Activated T-helper 17 cell treated with anti-CD3 and anti-CD28 coated beads, Interleukin-2, amount 50 U/mL, for 72 hours (primary cell): Measurements from ENCODE around the gene C11orf24. TPM values are rescaled to one million over a fixed set of nuclear protein-coding genes. Genes with fewer than 3 reads are reported as not detected.
"Not testable (repeated sequence)": the region's sequence is repeated elsewhere in the genome, so short reads cannot be mapped to it uniquely, and the experiment has no call there.

Experiments used
- ATAC-seq: fragments of 150-1000 bp; cut with Tn5 transposase; replicated peaks from 2 replicates; pipeline ENCODE4 v1.10.0; 2021; ENCODE audit warnings: mild to moderate bottlenecking, moderate library complexity
- H3K27ac Mint-ChIP-seq: one replicate; pipeline ENCODE4 v1.8.0; 2022; ENCODE audit warnings: mixed read lengths
- H3K27me3 Mint-ChIP-seq: one replicate; pipeline ENCODE4 v1.8.0; 2022; ENCODE audit warnings: mixed read lengths
- H3K36me3 Mint-ChIP-seq: one replicate; pipeline ENCODE4 v1.8.0; 2022; ENCODE audit warnings: low read depth, mild to moderate bottlenecking, mixed read lengths
- H3K4me1 Mint-ChIP-seq: one replicate; pipeline ENCODE4 v1.8.0; 2022; ENCODE audit warnings: mixed read lengths
- H3K4me3 Mint-ChIP-seq: one replicate; pipeline ENCODE4 v1.8.0; 2022; ENCODE audit warnings: mild to moderate bottlenecking, mixed read lengths
- H3K9me3 Mint-ChIP-seq: one replicate; pipeline ENCODE4 v1.8.0; 2022; ENCODE audit warnings: mixed read lengths
- total RNA-seq, 2 donors: library from RNA; stranded (reverse); gene quantifications; one replicate each; pipeline ENCODE4 v1.2.3, GENCODE V29; 2022

The C11orf24 gene
- total RNA-seq, 2 donors from 2014 or later: 26.6 to 38.7 TPM

DNA sequence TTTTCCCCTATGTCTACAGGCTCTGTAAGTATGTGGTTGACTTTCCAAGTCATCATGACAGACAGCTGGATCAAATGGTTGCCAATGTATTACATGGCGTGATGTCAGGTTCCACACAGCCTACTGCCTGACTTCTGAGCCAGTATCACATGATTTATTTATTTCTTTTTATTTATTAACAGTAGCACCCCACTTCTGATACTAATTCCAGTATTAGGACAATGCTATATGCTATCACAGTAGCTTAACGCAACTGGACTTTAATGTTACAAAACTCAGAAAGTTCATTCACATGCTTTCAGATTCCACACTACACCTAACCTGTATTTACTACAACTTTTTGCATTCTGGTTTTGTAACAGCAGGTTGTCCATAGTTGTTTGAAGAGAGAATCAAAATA, 17.7 kb upstream of the C11orf24 start:
- no peak for ATAC-seq
- Mint-ChIP-seq H3K4me3 (no peak overlapping the region), H3K27me3 (peaks cover 9% of the 10 kb centered on the region), H3K36me3 (no peaks in the 10 kb centered on the region), H3K4me1 (peaks cover 2% of the 10 kb centered on the region), H3K27ac (no peak overlapping the region), H3K9me3 (peaks cover 4% of the 10 kb centered on the region)

DNA sequence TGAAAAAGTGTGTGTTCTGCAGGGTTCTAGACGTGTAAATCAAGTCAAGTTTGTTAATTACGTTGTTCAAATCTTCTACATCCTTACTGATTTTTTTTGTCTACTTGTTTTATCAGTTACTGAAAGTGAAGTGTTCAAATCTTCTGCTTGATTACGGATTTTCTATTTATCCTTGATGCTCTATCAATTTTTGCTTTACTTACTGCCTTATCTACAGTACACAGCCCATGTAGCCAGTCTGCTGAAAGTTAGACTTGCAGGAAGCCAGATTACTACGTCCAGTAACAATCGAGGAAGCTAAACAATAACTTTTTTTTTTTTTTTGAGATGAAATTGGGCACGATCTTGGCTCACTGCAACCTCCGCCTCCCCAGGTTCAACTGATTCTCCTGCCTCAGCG, 15.6 kb upstream of the C11orf24 start:
- Mint-ChIP-seq H3K9me3 (peaks cover 8% of the 10 kb centered on the region), H3K4me1 (peaks cover 15% of the 10 kb centered on the region), H3K27ac (no peak overlapping the region), H3K4me3 (no peak overlapping the region), H3K27me3 (peaks cover 17% of the 10 kb centered on the region), H3K36me3 (no peaks in the 10 kb centered on the region)
- no peak for ATAC-seq

DNA sequence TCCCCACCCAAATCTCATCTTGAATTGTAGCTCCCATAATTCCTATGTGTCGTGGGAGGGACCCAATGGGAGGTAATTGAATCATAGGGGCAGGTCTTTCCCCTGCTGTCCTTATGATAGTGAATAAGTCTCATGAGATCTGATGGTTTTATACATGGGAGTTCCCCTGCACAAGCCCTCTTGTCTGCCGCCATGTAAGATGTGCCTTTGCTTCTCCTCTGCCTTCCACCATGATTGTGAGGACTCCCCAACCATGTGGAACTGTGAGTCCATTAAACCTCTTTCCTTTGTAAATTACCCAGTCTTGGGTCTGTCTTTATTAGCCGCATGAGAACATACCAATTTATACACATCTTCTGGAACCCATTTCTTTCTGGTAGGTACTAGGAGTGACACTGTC, 12.8 kb upstream of the C11orf24 start:
- not testable (repeated sequence) for H3K36me3 Mint-ChIP-seq, H3K9me3 Mint-ChIP-seq, H3K27ac Mint-ChIP-seq, ATAC-seq
- Mint-ChIP-seq H3K27me3 (peaks cover 17% of the 10 kb centered on the region), H3K4me3 (peak overlapping the region; percentile 18), H3K4me1 (peaks cover 23% of the 10 kb centered on the region)

DNA sequence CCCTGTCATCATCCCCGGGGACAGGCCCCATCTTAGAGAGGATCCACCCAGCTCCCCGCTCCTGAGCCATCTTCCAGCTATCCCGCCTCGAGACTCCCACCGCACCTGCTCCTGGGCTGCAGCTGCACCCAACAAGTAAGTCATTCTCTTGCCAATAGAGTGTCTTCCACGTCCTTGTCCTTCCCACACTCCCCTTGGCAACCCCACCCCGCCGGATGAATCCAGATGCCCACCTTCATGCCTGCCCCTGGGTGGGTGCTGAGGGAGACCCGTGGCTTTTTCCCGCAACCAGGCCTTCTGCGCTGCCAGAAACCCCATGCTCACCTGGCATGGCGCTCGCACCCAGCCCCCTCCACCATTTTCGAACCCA, 11.1 kb upstream of the C11orf24 start:
- Mint-ChIP-seq H3K27ac (peak overlapping the region; percentile 68), H3K4me3 (peak overlapping the region; percentile 68), H3K36me3 (no peaks in the 10 kb centered on the region), H3K4me1 (peaks cover 23% of the 10 kb centered on the region), H3K27me3 (peaks cover 14% of the 10 kb centered on the region), H3K9me3 (peaks cover 8% of the 10 kb centered on the region)
- no peak for ATAC-seq

DNA sequence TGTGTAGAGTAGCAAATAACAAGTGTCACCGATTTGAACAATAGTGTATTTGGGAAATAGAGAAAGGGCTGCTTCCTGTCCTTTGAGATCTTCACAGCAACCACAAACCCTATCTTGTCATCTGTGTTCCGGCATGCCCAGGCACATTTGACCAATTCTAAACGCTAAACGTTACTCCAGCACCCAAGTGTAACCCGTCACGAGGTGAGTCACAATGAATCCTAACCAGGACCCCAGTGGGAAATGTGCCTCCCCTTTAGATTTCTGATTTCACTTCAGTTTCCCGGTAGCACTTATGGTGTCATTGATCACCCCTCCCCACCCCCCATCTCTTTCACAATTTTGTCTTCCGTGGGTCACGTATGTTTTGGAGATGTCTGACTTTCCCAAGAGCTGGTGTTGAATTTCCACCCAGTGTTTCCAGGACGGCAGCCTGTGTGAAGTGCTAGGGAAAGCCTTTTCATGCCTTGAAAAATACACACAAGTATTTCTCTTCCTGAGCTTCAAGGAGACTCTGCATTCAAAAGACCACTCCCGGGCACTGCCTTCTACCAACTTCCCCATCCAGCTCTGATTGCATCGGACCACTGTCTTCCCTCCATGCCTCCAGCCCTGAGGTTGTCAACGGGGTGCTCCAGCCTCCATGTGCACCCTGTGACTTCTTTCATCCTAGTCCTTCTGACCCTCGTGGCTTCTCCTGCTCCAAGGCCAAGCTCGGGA, 10.5 kb upstream of the C11orf24 start:
- Mint-ChIP-seq H3K27ac (peak overlapping the region; percentile 68), H3K4me1 (peaks cover 23% of the 10 kb centered on the region), H3K36me3 (no peaks in the 10 kb centered on the region), H3K4me3 (peak overlapping the region; percentile 68), H3K9me3 (peaks cover 8% of the 10 kb centered on the region), H3K27me3 (peaks cover 12% of the 10 kb centered on the region)
- peak; percentile 98 for ATAC-seq

DNA sequence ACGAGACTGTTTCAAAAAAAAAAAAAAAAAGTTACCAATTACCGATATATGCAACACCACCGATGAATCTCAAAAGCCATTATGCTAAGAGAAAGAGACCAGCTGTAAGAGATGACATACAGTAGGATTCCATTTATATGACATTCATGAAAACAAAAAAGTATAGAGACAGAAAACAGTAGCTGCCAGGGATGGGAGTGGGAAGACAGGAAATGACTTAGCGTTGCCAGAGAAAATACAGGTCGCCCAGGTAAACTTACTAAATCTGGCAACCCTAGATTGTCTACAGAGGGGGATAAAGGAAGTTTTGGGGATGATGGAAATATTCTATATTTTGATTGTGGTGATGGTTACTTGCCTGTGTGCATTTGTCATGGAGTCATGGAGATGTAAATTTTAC, 7.9 kb upstream of the C11orf24 start:
- no peak for ATAC-seq
- Mint-ChIP-seq H3K27me3 (peaks cover 10% of the 10 kb centered on the region), H3K4me3 (no peak overlapping the region), H3K4me1 (peaks cover 23% of the 10 kb centered on the region), H3K9me3 (peaks cover 6% of the 10 kb centered on the region), H3K36me3 (no peaks in the 10 kb centered on the region), H3K27ac (no peak overlapping the region)

DNA sequence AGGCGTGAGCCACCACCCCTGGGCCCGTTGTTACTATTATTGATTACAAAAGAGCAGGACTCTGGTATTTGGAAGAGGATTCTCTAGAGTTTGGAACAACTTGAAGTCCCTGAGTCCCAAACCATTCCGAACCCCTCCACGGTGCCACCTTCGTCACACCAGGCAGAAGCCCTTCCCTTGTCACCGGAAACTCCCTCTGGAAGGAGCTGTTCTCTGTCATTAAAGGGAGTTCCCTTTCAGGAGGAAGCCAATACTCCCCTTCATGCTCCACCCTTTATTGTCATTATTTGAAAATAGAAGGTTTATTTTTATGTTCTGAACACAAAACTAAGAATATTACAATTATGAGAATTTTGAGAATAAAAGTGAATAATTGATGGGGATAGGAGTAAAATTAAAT, 5.1 kb upstream of the C11orf24 start:
- Mint-ChIP-seq H3K36me3 (no peaks in the 10 kb centered on the region), H3K9me3 (no peaks in the 10 kb centered on the region), H3K27me3 (no peaks in the 10 kb centered on the region), H3K4me3 (no peak overlapping the region), H3K4me1 (peaks cover 2% of the 10 kb centered on the region), H3K27ac (no peak overlapping the region)
- ATAC-seq: no peak

DNA sequence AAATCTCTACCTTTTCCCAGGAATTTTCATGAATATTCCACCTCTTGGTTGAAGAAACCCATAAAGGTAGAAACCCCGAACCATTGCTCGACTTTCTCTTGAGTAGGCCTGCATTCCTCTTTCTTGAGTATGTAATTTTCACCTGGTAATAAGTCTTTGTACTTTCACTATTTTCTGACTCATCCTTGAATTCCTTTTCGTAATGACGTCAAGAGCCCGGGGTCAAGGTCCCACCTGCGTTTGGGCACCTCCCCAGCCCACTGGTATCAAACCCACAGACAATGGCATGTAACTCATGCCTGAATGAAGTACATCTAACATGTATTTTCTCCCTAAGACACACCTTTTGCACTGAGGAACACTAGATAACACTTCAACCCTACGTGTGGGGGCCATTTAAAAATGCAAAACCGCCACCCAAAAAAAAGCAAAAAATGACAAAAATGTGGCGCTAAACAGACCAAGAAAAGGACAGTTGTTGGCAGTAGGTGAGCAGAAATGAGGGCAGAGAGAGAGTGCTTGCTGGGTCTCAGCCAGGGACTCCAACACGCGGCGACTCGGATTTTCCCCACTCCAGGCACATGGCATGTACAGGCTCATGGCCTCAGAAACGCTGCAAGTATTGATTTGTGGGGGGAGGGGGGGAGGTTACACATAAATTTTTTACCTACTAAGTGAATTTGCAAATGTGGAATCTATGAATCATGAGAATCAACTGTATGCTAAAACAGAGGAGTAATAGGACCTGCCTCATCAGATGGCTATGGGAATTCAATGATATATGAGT, 4.1 kb upstream of the C11orf24 start:
- Mint-ChIP-seq H3K27me3 (no peaks in the 10 kb centered on the region), H3K27ac (no peak overlapping the region), H3K4me1 (peaks cover 4% of the 10 kb centered on the region), H3K4me3 (no peak overlapping the region), H3K9me3 (no peaks in the 10 kb centered on the region), H3K36me3 (no peaks in the 10 kb centered on the region)
- ATAC-seq: no peak

DNA sequence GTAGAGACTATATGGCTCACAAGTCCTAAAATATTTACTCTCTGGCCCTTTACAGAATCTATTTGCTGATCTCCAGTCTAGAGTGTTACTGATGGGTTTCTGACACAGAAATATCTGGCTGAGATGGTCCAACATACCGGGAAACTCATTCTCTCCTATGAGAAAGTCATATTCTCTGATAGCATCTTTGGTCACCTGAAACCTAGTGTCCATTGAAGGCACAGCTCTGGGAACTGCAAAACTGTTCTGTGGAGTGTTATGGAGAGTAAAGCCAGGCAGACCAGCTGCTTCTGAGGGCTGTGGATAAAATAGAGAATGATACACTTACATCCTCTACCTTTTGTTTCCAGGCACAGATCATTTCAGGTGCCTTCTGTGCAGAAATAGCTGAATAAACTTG, 2.5 kb upstream of the C11orf24 start:
- ATAC-seq: no peak
- H3K4me1 Mint-ChIP-seq: peaks cover 18% of the 10 kb centered on the region
- H3K27me3 Mint-ChIP-seq: no peaks in the 10 kb centered on the region
- H3K36me3 Mint-ChIP-seq: no peaks in the 10 kb centered on the region
- H3K9me3 Mint-ChIP-seq: no peaks in the 10 kb centered on the region
- H3K27ac Mint-ChIP-seq: no peak overlapping the region
- H3K4me3 Mint-ChIP-seq: no peak overlapping the region

DNA sequence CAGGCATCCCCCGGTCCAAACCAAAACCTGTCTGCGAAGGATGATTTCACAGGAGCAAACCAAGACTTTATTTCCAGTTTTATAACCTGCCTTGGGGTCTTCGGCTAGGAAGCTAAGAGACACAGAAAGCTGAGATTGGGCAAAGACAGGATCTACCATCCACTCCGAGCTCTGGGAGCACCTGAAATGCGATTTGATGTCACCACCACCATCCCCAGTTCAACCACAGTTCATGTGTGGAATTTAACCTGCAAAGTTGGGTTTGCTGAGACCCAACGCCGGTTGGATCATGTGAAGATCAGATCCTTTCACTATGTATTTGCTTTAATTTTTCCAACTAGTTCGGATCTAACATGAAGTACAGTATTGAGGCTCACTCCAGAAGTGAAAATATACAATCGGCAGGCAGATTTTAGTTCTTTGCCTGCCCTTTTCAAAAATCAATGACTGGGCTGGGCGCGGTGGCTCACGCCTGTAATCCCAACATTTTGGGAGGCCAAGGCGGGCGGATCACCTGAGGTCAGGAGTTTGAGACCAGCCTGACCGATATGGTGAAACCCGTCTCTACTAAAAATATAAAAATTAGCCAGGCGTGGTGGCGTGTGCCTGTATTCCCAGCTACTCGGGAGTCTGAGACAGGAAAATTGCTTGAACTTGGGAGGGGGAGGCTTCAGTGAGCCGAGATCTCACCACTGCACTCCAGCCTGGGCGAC, 1.4 kb upstream of the C11orf24 start:
- H3K9me3 Mint-ChIP-seq: no peaks in the 10 kb centered on the region
- no peak overlapping the region for H3K27ac Mint-ChIP-seq
- H3K4me3 Mint-ChIP-seq: peak overlapping the region; percentile 89
- H3K4me1 Mint-ChIP-seq: peaks cover 19% of the 10 kb centered on the region
- no peaks in the 10 kb centered on the region for H3K27me3 Mint-ChIP-seq
- ATAC-seq: no peak
- no peaks in the 10 kb centered on the region for H3K36me3 Mint-ChIP-seq

DNA sequence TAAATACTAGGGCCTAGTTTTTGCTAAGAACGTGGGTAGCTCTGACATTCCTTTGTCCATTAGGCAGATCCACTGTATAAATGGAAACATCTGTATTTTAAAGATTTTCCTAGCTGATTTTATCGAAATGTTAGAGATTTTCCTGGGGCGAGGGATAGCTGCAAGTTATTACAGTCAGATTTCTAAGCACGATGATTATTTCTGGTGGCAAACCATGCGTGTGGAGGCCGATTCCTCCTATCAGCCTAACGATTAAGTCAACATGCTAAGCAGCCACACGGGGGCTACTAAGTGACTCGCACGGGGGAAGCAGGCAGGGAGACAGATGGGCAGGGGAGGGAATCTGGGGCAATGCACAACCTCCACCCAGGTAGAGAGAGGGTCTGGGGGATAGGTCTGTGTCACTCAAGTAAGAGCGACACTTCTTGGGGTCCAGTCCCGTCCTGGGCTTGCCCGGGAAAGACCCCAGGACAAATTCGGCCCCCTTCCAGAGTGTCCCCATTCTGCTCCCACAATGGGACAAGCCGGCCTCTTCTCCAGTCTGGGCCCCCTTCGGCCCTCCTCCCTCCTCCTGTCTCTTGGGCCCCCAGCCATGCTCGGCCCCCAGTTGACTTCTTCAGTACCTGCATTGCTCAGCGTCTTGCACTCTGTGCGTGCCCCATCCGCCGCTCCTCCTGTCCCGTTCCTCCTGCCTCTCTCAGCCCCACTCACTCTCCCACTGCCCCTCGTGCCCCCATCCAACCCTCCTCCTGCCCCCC, 571 bp downstream of the C11orf24 start:
- peak overlapping the region; percentile 86 for H3K27ac Mint-ChIP-seq
- H3K36me3 Mint-ChIP-seq: peaks cover 18% of the 10 kb centered on the region
- H3K4me1 Mint-ChIP-seq: peaks cover 19% of the 10 kb centered on the region
- peak; percentile 27 for ATAC-seq
- no peaks in the 10 kb centered on the region for H3K27me3 Mint-ChIP-seq
- peak overlapping the region; percentile 89 for H3K4me3 Mint-ChIP-seq
- H3K9me3 Mint-ChIP-seq: no peaks in the 10 kb centered on the region

DNA sequence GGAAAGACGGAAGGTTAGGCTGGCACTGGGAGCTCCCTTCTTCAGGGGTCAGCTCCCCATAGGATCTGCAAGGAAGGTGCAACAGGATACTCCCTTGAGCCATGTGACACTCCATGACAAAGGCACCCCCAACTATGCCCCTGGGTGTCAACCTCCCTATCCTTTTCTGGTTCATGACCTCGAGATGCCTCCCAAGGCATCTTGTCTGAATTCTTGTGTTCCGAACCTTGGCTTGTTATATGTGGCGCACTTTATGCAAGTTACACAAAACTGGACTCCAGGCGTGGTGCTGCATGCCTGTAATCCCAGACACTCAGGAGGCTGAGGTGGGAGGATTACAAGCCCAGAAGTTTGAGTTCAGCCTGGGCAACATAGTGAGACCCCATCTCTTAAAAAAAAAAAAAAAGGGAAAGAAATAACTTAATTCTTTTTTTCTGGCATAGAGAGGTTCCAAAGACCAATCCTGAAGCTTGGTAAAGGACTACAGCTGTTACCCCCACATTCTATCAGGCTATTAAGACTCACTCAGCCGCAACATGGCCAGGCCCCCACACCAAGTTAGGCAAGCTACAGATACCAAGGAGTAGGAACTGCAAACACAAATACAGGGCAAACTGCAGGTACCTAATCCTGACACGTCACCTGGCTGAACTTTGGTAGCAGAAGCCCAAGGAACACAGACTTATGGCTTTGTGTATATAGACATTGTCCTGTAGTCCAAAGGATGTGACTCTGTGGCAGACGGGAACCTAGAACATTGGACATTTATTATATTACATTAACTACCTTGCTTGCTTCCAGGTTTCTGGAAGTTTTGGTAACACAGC, 1.4 kb downstream of the C11orf24 start:
- Mint-ChIP-seq H3K4me3 (peak overlapping the region; percentile 89), H3K4me1 (peaks cover 19% of the 10 kb centered on the region), H3K36me3 (peaks cover 18% of the 10 kb centered on the region), H3K27ac (peak overlapping the region; percentile 86), H3K27me3 (no peaks in the 10 kb centered on the region), H3K9me3 (no peaks in the 10 kb centered on the region)
- ATAC-seq: no peak

DNA sequence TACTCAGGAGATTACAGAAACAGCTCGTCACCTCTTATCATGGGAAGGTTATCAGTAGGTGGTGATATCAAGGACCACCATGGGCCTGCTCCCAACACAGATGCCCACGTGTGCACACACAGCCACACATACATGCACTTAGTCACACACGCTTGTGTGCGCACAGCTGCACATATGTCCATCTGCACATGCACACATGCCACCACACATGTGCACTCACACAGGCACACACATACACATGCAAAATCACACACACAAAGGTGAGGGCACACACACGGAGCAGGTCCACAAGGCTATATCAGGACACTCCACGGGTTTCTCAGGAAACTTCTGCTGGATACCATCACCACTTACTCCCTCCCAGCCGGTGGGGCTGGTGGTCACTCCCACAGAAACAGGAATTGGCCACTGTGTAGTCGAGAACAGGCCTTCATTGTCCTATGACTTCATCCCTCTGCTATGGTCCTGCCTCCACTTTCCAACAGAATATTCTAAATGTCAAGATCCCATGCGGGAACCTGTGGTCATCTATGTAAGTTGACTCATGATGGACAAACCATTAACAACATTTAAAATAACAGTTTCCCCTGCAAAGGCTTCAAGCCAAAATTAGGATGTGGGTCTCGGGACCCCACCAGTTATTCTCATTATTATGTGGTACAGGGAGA, 2.2 kb downstream of the C11orf24 start:
- no peak overlapping the region for H3K27ac Mint-ChIP-seq
- ATAC-seq: no peak
- H3K27me3 Mint-ChIP-seq: no peaks in the 10 kb centered on the region
- H3K4me1 Mint-ChIP-seq: peaks cover 24% of the 10 kb centered on the region
- H3K9me3 Mint-ChIP-seq: no peaks in the 10 kb centered on the region
- peaks cover 25% of the 10 kb centered on the region for H3K36me3 Mint-ChIP-seq
- H3K4me3 Mint-ChIP-seq: peak overlapping the region; percentile 89
